T47D (cell line): ENCODE measurements around the gene SCCPDH.

ENCODE experiments used
- DNase-seq, 2 experiments: peaks; one replicate each; pipeline versions ENCODE4 v3.0.0 to v3.0.0-alpha.2; 2011 to 2012; ENCODE audit warnings: low read depth in 1 of 2, low spot score in 1 of 2
- JUND ChIP-seq: IDR thresholded peaks from 2 replicates; pipeline ENCODE4 v1.6.1; 2012; ENCODE audit warnings: low read depth
- in situ Hi-C: cut with HindIII; loops from 2 replicates; pipeline ENCODE4 v1.10.0; 2016; ENCODE audit warnings: low sequenced_read_pairs, low pct_unique_long_range_greater_than_20kb

The SCCPDH gene

GRCh38 chr1:246773213-246773641 is 49.0 kb downstream of the SCCPDH start:
- DNase-seq = peak in 1 of 2 experiments; percentile 27
- TF ChIP-seq JUND = no peak
- in situ Hi-C loops = no loop called here

GRCh38 chr1:246775531-246776385 is 51.5 kb downstream of the SCCPDH start:
- no peak for DNase-seq
- no peak for TF ChIP-seq JUND
- in situ Hi-C loops = no loop called here

DNA sequence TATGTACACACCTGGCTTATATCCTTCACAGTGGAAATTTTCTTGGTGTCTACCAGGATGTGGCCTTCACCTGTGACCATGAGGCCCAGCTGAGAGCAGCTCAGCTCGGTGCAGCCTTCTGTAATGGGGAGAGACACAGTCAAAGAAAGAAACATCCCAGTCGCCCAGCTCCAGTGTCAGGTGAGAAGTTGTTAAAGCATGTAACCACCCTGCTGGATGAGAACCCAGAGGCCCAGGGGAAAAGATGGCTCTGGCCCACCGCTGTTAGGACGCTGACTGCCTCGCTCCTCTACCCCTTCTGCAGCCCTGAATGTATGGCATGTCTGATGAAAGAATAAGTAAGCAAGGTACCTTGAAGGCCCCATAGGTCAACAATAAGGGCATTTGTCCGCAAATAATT is 52.7 kb downstream of the SCCPDH start:
- DNase-seq = no peak
- no peak for TF ChIP-seq JUND
- in situ Hi-C loops = no loop called here

DNA sequence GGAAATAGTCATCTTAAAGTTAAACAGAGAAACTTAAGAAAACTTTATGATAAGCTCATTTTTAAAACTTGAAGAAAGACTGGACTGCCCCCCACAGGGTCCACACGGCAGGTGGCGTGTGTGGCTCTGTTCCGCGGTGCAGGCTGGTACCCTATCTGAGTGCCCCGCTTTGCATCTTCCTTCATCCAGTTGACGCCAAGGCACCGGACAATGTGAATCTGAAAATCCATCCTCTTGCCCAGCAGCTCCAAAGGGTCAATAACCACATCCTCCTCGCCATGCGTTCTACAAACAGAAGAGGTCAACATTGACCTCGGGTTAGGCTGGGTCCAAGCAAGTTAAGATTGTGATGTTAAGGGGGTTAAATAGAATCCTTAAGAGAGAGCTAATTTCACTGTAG is 54.5 kb downstream of the SCCPDH start:
- no peak for DNase-seq
- no peak for TF ChIP-seq JUND
- in situ Hi-C loops = no loop called here

- TF ChIP-seq JUND = no peak
- no peak for DNase-seq
- in situ Hi-C loops = no loop called here
These were observed 55.5 kb downstream of the SCCPDH start for GRCh38 chr1:246779561-246780175.

DNA sequence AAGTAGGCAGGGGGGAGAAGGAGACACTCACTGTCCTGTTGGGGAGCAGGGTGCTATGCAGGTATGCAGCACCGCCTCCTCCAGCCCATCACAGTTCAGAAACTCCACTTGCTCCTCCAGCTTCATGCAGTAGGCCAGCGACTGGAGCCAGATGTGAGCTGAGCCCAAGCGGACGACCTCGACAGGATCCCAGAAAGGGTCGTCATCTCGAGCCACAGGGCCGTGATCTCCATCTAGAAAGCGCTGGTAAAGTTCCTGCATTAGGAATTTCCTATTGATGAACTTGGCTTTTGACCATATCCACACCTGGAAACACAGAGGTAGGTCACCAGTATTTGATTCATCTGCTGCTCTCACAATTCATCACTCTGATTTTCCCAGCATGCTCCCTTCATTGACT is 56.1 kb downstream of the SCCPDH start:
- in situ Hi-C loops = no loop called here
- TF ChIP-seq JUND = no peak

DNA sequence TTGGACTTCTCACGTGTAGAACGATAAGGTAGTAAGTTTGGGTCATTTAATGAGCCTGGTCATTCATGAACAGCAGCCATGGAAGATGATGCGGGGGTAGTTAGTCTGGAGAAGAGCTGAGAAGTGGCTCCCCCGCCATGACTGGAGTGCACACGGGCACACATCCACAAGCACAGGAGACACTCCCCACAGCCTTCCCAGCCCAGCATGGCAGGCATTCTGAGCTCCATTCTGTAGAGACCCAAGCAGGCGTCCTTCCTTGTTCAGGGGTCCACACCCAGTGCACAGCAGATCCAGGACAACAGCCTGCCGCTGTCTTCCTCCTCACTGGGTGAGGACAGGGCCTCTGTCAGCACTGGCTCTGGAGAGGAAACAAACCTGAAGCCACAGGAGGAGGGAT is 57.0 kb downstream of the SCCPDH start:
- TF ChIP-seq JUND = no peak
- in situ Hi-C loops = no loop called here
- no peak for DNase-seq

More for the DNA sequence above, 56.1 kb downstream of the SCCPDH start:
- no peak for DNase-seq

- in situ Hi-C loops = no loop called here
- no peak for DNase-seq
- no peak for TF ChIP-seq JUND
These were observed 58.1 kb downstream of the SCCPDH start for GRCh38 chr1:246782120-246782900.

DNA sequence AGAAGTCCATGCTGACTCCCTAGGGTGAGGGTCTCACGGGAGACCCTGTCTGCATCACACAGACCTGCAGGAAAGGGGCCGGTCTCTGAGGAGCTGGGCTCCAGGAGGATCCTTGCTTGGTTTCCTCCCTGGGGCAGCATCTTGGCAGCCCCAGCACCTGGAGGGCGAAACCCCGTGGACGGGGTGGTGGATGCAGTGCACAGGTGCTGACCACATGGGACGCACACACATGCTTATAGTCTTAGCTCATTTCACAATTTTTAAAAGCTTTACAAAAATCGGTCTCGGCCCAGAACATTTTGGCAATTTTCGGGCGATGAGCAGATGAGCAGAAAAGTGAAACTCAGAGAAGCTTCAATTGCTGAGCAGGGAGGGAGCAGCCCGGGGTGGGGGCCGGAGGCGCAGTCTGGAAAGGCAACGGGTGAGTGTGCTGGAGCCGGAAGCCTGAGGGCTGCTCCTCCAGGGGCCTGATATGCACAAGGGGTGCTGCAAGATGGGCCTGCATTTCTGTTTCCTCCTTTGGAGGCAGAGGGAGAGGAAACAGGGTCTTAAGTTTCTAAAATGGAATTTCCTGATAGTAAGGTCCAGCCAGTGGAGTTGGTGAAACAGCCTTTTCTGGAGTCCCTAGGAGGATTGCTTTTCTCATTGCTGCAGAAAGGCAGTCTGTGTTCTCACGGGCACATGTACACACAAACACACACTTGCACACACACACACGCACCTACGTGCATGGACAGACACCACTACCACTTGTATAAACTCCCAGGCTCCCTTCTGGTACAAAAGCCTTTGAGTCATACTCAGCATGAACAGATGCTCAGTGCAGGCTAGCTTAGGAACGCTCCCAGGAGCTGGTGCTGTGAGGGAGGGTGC is 60.6 kb downstream of the SCCPDH start:
- no peak for DNase-seq
- in situ Hi-C loops = no loop called here
- no peak for TF ChIP-seq JUND

GRCh38 chr1:246785494-246786111 is 61.4 kb downstream of the SCCPDH start:
- no peak for TF ChIP-seq JUND
- no peak for DNase-seq
- in situ Hi-C loops = no loop called here

GRCh38 chr1:246786606-246787238 is 62.5 kb downstream of the SCCPDH start:
- in situ Hi-C loops = no loop called here
- DNase-seq = no peak

More at GRCh38 chr1:246786606-246787238, 62.5 kb downstream of the SCCPDH start:
- TF ChIP-seq JUND = no peak
